Common myeloid progenitor, CD34-positive (primary cell): ENCODE results near the gene CDC25A.

ENCODE experiments used
- CTCF ChIA-PET: fragments of 350-600 bp; sonication (Branson Sonifier 250); formaldehyde crosslinking; loops from one replicate; lab custom pipeline; 2021; ENCODE audit warnings: antibody characterized with exemption; lab: Charles Lee
- POLR2A ChIA-PET: fragments of 350-600 bp; sonication (Branson Sonifier 250); formaldehyde crosslinking; loops from one replicate; lab custom pipeline; 2021; ENCODE audit warnings: antibody characterized with exemption; lab: Charles Lee
- DNase-seq, 3 donors: peaks; one replicate each; pipeline versions ENCODE4 v3.0.0 to v3.0.0-alpha.2; 2013
- H3K27ac ChIP-seq, 2 experiments: 1 replicate in 1 of 2; 2 replicates in 1 of 2; pipeline ENCODE4 v1.7.0; 2013; ENCODE audit warnings: inconsistent platforms in 2 of 2, low read length in 2 of 2, mild to moderate bottlenecking in 2 of 2, low read depth in 1 of 2, moderate library complexity in 1 of 2; ENCODE audit not compliant: severe bottlenecking in 2 of 2, insufficient read depth in 1 of 2, poor library complexity in 1 of 2
- H3K27me3 ChIP-seq, 5 experiments: replicated peaks in 2 of 5; 1 replicate in 3 of 5; 2 replicates in 2 of 5; pipeline versions ENCODE4 v1.6.1 to v1.7.0; 2013; ENCODE audit warnings: low read length in 4 of 5, mild to moderate bottlenecking in 2 of 5, moderate library complexity in 2 of 5, inconsistent platforms in 1 of 5; ENCODE audit not compliant: insufficient read depth in 5 of 5, control insufficient read depth in 4 of 5
- H3K36me3 ChIP-seq, 4 experiments: 1 replicate in 2 of 4; 2 replicates in 2 of 4; pipeline versions ENCODE4 v1.6.1 to v1.7.0; 2013; ENCODE audit warnings: low read length in 3 of 4, control low read depth in 1 of 4, mild to moderate bottlenecking in 1 of 4; ENCODE audit not compliant: control insufficient read depth in 4 of 4, insufficient read depth in 4 of 4
- H3K4me1 ChIP-seq, 4 experiments: 1 replicate in 3 of 4; 2 replicates in 1 of 4; pipeline versions ENCODE4 v1.6.1 to v1.7.1; 2013; ENCODE audit warnings: low read length in 3 of 4, mild to moderate bottlenecking in 3 of 4, control low read depth in 1 of 4, inconsistent platforms in 1 of 4, moderate library complexity in 1 of 4; ENCODE audit not compliant: control insufficient read depth in 4 of 4, insufficient read depth in 4 of 4; ENCODE audit errors: control extremely low read depth in 1 of 4
- H3K4me3 ChIP-seq, 7 experiments: 1 replicate in 4 of 7; 2 replicates in 3 of 7; pipeline versions ENCODE4 v1.5.1 to v1.7.0; 2013; ENCODE audit warnings: mild to moderate bottlenecking in 7 of 7, low read length in 6 of 7, moderate library complexity in 6 of 7, inconsistent platforms in 2 of 7, low read depth in 2 of 7, control low read depth in 1 of 7; ENCODE audit not compliant: insufficient read depth in 4 of 7, control insufficient read depth in 1 of 7; ENCODE audit errors: extremely low read depth in 1 of 7
- H3K9me3 ChIP-seq, 5 experiments: 1 replicate in 4 of 5; 2 replicates in 1 of 5; pipeline versions ENCODE4 v1.6.1 to v1.7.1; 2013; ENCODE audit warnings: low read length in 4 of 5, mild to moderate bottlenecking in 2 of 5, inconsistent platforms in 1 of 5, low read depth in 1 of 5, moderate library complexity in 1 of 5; ENCODE audit not compliant: control insufficient read depth in 4 of 5, insufficient read depth in 2 of 5; ENCODE audit errors: control extremely low read depth in 1 of 5
- WGBS: methylation state at CpG from one replicate; pipeline ENCODE4 v1.1.5; 2013; ENCODE audit not compliant: insufficient coverage; 5-methylcytosine and 5-hydroxymethylcytosine counted together

CDC25A gene

DNA sequence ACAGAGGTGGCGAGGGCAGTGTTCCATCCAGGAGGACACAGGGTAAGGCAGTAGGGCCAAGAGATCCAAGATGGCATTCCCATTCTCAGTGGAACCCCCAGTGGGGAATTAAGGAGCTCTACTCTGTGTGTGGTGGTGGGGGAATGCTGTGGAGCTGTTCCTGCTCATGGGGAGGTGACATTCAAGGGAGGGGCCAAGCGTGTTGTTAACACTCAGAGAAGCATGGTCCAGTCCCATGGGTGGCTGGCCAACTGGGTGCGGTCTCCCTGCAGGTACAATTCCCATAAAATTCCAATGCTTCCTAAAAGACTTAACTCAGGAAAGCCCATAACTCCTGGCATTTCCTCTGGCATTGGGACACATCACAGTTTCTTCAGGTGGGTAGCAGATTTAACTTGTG, 37.4 kb upstream of the CDC25A start:
- Histone ChIP-seq H3K36me3 (no peaks in the 10 kb centered on the region), H3K9me3 (no peaks in the 10 kb centered on the region), H3K27me3 (peaks cover 0 to 3% (median 0%) of the 10 kb centered on the region in 5 experiments), H3K4me1 (peaks cover 0 to 24% (median 11%) of the 10 kb centered on the region in 4 experiments), H3K27ac (no peak overlapping the region), H3K4me3 (no peak overlapping the region)
- ChIA-PET CTCF (interaction anchor here (1.0 to 1.3 kb wide), 2 partner anchors 11 to 1691 kb away, joined by 3 to 4 read pairs; no protein-coding TSS in a partner anchor), POLR2A (no interaction called here)
- no peak for DNase-seq
- WGBS = 100% methylated on average over 2 of the region's 3 CpGs

DNA sequence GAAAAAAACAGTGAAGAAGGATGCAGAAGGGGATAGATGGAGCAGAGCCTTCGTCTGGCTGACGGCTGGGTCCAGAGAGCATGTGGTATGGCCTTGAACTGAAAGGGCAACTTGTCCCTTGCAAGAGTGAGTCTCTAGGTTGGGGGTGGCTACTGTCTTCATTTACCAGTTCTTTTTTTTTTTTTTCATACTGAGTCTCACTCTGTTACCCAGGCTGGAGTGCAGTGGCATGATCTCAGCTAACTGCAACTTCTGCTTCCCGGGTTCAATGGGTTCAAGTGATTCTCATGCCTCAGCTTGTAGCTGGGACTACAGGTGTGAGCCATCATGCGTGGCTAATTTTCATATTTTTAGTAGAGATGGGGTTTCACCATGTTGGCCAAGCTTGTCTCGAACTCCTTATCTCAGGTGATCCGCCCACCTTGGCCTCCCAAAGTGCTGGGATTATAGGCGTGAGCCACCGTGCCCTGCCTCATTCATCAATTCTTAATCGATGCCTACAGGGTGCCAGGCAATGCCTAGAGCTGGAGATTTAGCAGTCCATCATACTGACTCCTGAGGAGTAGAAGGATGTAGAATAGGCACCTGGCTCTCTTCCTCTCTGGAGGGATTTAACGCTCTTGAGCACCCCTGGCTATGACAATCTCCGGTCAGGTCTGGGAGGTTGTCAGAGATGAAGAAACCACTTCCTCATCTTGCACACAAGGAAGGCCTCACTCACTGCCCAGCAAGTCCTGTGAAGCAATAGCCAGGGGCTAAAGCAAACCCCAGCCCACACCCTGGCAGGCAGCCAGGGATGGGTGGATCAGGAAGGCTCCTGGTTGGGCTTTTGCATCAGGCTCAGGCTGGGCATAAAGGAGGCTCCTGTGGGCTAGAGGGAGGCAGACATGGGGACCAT, 34.6 kb upstream of the CDC25A start, which contains the start of gene CAMP:
Gene CAMP, plus strand, starts transcription at position 880 of the 898 bp plus-strand sequence. Its CDS starts 17 bp downstream, at position 897.
- Histone ChIP-seq H3K27ac (no peak within 1 kb of the TSS), H3K36me3 (no peaks in the 10 kb centered on the region), H3K27me3 (peaks cover 0 to 3% (median 0%) of the 10 kb centered on the region in 5 experiments), H3K9me3 (no peaks in the 10 kb centered on the region), H3K4me3 (no peak within 1 kb of the TSS), H3K4me1 (peaks cover 0 to 24% (median 11%) of the 10 kb centered on the region in 4 experiments)
- 81% methylated on average over 10 of the region's 11 CpGs for whole genome bisulfite sequencing
- POLR2A ChIA-PET = no interaction called here
- CTCF ChIA-PET = interaction anchor here (0.6 to 1.5 kb wide), 4 partner anchors 9 to 211 kb away, joined by 3 read pairs; no protein-coding TSS in a partner anchor
- DNase-seq = peak; percentile 40 to 86 (median 83)

DNA sequence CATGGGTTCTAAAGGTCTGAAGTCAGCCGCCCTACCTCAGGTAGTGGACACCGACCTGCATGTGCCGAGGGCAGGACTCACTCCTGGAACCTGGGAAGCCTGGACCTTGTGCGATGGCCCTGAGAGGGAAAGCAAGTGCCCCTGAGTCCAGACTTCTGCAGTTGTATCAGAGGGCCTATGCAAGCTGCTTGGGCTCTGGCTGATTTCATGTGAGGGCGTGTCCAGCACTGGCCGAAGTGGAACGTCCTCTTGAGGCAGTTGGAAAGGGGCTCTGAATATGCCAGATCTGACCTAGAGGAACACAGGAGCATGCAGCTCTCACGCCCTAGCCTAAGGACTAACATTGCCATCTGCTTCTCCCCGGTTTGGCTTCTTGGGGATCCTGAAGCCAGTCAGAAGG, 32.5 kb upstream of the CDC25A start:
- Histone ChIP-seq H3K4me1 (peaks cover 0 to 24% (median 11%) of the 10 kb centered on the region in 4 experiments), H3K27ac (no peak overlapping the region), H3K27me3 (peaks cover 0 to 2% (median 0%) of the 10 kb centered on the region in 5 experiments), H3K36me3 (no peaks in the 10 kb centered on the region), H3K9me3 (no peaks in the 10 kb centered on the region), H3K4me3 (no peak overlapping the region)
- ChIA-PET CTCF (interaction anchor here (1.3 to 1.7 kb wide), 2 partner anchors 11 to 26 kb away, joined by 3 read pairs; no protein-coding TSS in a partner anchor), POLR2A (no interaction called here)
- no peak for DNase-seq
- 98% methylated on average over 9 of the region's 9 CpGs for WGBS

DNA sequence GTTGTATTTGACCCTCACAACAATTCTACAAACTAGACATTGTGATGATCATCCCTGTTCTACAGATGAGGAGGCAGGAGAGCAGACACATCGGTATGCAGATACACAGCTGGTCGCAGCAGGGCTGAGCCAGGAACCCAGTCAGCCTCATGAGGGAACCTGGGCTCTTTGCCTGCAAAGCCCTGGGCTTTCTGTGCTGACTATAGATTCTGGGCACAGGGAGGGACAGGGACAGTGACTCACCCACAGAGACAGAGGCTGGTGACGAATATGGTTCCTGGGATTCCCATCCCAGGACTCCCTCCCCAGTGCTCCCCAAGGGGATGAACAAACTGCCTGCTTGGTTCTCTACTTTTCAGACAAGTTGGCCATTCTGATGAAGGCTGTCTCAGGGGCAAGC, 31.3 kb upstream of the CDC25A start:
- ChIA-PET CTCF (interaction anchor here (1.3 kb wide), 1 partner anchor 25 kb away, joined by 3 read pairs; no protein-coding TSS in a partner anchor), POLR2A (interaction anchor here (0.6 kb wide), 1 partner anchor 14 kb away, joined by 3 read pairs; no protein-coding TSS in a partner anchor)
- Histone ChIP-seq H3K27me3 (no peaks in the 10 kb centered on the region), H3K27ac (no peak overlapping the region), H3K36me3 (no peaks in the 10 kb centered on the region), H3K4me3 (no peak overlapping the region), H3K4me1 (peaks cover 0 to 24% (median 11%) of the 10 kb centered on the region in 4 experiments), H3K9me3 (no peaks in the 10 kb centered on the region)
- WGBS = 96% methylated on average over 3 of the region's 3 CpGs
- no peak for DNase-seq

DNA sequence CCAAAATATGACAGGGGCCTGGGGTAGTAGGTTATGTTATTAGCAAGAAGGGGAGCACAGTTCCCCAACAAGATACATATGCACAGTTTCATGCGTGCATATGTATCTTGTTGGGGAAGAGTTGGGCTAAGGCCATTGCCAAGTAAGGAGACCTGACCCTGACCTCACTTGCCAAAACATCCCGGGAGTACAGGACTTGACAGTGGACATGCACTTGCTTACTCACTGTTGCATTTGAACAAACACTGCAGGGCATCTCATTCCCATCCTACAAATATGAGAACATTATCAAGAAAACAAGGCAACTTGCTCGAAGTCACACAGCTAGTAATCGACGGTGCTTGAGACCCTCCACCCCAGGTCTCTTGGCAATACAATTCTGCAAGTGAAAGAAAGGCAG, 30.3 kb upstream of the CDC25A start:
- Histone ChIP-seq H3K9me3 (no peaks in the 10 kb centered on the region), H3K27me3 (no peaks in the 10 kb centered on the region), H3K4me1 (peaks cover 0 to 18% (median 10%) of the 10 kb centered on the region in 4 experiments), H3K27ac (no peak overlapping the region), H3K36me3 (no peaks in the 10 kb centered on the region), H3K4me3 (no peak overlapping the region)
- 100% methylated on average over 2 of the region's 5 CpGs for WGBS
- ChIA-PET POLR2A (no interaction called here), CTCF (no interaction called here)
- DNase-seq = no peak

DNA sequence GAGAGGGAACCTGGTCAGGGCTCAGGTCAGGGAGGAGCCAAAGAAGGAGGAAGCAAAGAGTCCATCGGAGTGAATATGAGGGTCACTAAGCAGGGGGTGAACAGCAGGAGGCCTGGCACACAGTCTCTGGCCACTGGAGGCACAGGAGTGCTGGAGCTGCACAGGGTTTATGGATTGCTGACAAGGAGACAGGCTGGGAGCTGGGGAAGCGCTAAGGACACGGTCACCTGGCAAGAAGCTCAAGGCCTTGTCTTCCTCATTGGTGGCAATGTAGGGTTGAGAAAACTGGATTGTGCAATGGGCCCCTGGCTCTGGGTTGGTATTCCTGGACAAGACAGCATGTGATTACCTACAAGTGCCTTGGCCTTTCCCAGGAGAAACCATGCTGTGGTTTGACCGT, 29.2 kb upstream of the CDC25A start:
- DNase-seq = no peak
- H3K27ac ChIP-seq = no peak overlapping the region
- no peaks in the 10 kb centered on the region for H3K36me3 ChIP-seq
- no peaks in the 10 kb centered on the region for H3K27me3 ChIP-seq
- CTCF ChIA-PET = interaction anchor here (1.2 kb wide), 2 partner anchors 14 to 17 kb away, joined by 3 read pairs; no protein-coding TSS in a partner anchor
- no peaks in the 10 kb centered on the region for H3K9me3 ChIP-seq
- POLR2A ChIA-PET = no interaction called here
- no peak overlapping the region for H3K4me3 ChIP-seq
- WGBS = 91% methylated on average over 4 of the region's 4 CpGs
- H3K4me1 ChIP-seq = peaks cover 0 to 7% (median 1%) of the 10 kb centered on the region in 4 experiments

DNA sequence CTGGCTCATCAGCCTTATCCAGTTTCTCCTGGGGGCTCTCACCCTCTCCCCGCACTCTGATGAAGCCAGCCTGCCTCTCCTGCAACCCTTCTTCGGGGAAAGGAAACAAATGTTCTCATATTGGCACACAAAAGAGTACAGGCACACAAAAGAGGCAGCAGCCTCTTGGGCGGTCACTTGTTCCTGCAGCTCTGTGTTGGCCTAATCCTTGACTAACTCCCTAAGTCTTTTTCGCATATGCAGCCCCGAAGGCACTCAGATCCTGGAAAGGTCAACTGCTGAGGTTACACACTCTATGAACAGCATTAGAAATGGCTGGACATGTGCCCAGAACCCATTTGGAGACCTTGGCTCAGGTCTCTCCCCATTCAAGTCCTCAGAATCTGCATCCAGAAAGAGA, 27.7 kb upstream of the CDC25A start:
- no peaks in the 10 kb centered on the region for H3K9me3 ChIP-seq
- H3K27me3 ChIP-seq = no peaks in the 10 kb centered on the region
- H3K4me3 ChIP-seq = no peak overlapping the region
- DNase-seq = no peak
- H3K36me3 ChIP-seq = no peaks in the 10 kb centered on the region
- ChIA-PET CTCF (no interaction called here), POLR2A (no interaction called here)
- no peak overlapping the region for H3K27ac ChIP-seq
- H3K4me1 ChIP-seq = no peaks in the 10 kb centered on the region
- WGBS = 98% methylated on average over 5 of the region's 5 CpGs
